Peyer's patch (tissue), 4 donors: ENCODE data around the gene MAP2.

Experiments
- CTCF ChIP-seq, 6 experiments: fragments of 450-650 bp in 4 of 6; fragments of 200-600 bp in 2 of 6; sonication (generic) in 1 of 6; IDR thresholded peaks; one replicate each; pipeline ENCODE4 v1.5.1; 2017 to 2019; ENCODE audit warnings: antibody characterized with exemption in 6 of 6, mild to moderate bottlenecking in 3 of 6, moderate library complexity in 1 of 6
- POLR2A ChIP-seq, 2 donors: fragments of 450-650 bp; IDR thresholded peaks; one replicate each; pipeline ENCODE4 v1.5.1; 2017; ENCODE audit warnings: antibody characterized with exemption in 2 of 2, mild to moderate bottlenecking in 2 of 2, moderate library complexity in 2 of 2

- TF ChIP-seq CTCF (IDR thresholded peaks at IDR 0.05) (no peak), POLR2A (IDR thresholded peaks at IDR 0.05) (no peak)
These were observed 95.4 kb downstream of the MAP2 start for GRCh38 chr2:209519271-209519670.
